HCT116 (cell line): ENCODE data around the gene ARHGAP1. TPM values are rescaled to one million over a fixed set of nuclear protein-coding genes. Genes with fewer than 3 reads are reported as not detected.

Experiments used
- ATAC-seq: fragments of 200-7000 bp; cut with Tn5 transposase; 2 replicates; pipeline ENCODE4 v1.9.1; 2020; ENCODE audit warnings: mild to moderate bottlenecking, moderate library complexity
- BruUV-seq: library from RNA; stranded (reverse); fragments of 400-500 nt; replicated peaks from 2 replicates; lab custom pipeline; 2021; lab: Mats Ljungman, UMichigan
- CTCF ChIA-PET: fragments of 300-600 bp; sonication (Branson Sonifier 250); formaldehyde crosslinking; loops from one replicate; lab custom pipeline; 2021; ENCODE audit warnings: antibody characterized with exemption; lab: Charles Lee
- POLR2A ChIA-PET: fragments of 300-600, 350-600 bp; sonication (Branson Sonifier 250); formaldehyde crosslinking; loops from one replicate; lab custom pipeline; 2021; ENCODE audit warnings: antibody characterized with exemption; lab: Charles Lee
- RAD21 ChIA-PET, 2 experiments: fragments of 300-600 bp; sonication (Branson Sonifier 250); formaldehyde crosslinking; loops; one replicate each; lab custom pipeline; 2023; ENCODE audit warnings: low total read pairs in 2 of 2; ENCODE audit not compliant: uncharacterized antibody in 2 of 2, unreplicated experiment in 2 of 2, low non-redundant PET in 1 of 2; lab: Charles Lee
- DNase-seq: peaks from one replicate; pipeline ENCODE4 v3.0.0-alpha.2; 2010; ENCODE audit warnings: low read depth, low spot score
- H2AFZ ChIP-seq: fragments of 200-600 bp; shearing (Covaris generic), sonication (generic); 2 replicates; pipeline ENCODE4 v1.6.1; 2017; ENCODE audit warnings: low read depth, mixed run types, mixed read lengths, antibody characterized with exemption, low read length; ENCODE audit not compliant: poor library complexity, severe bottlenecking
- H3K27ac ChIP-seq: 2 replicates; pipeline ENCODE4 v1.5.1; 2012; ENCODE audit warnings: low read depth, low read length
- H3K27me3 ChIP-seq: fragments of 200-600 bp; sonication (generic); 2 replicates; pipeline ENCODE4 v1.6.1; 2016; ENCODE audit warnings: mixed run types, low read length, mixed read lengths; ENCODE audit not compliant: insufficient read depth
- H3K36me3 ChIP-seq, 2 experiments: fragments of 200-500 bp in 1 of 2; fragments of 200-600 bp in 1 of 2; sonication (Bioruptor generic) in 1 of 2; sonication (generic) in 1 of 2; 2 replicates each; pipeline versions ENCODE4 v1.5.1 to v1.6.1; 2014 to 2016; ENCODE audit warnings: low read length in 2 of 2, inconsistent platforms in 1 of 2, mixed read lengths in 1 of 2, mixed run types in 1 of 2; ENCODE audit not compliant: insufficient read depth in 2 of 2, control insufficient read depth in 1 of 2
- H3K4me1 ChIP-seq, 2 experiments: fragments of 200-600 bp in 1 of 2; sonication (generic) in 1 of 2; 2 replicates each; pipeline versions ENCODE4 v1.5.1 to v1.6.1; 2012 to 2017; ENCODE audit warnings: low read length in 2 of 2, inconsistent platforms in 1 of 2, mild to moderate bottlenecking in 1 of 2, mixed read lengths in 1 of 2, mixed run types in 1 of 2, moderate library complexity in 1 of 2; ENCODE audit not compliant: insufficient read depth in 2 of 2, control insufficient read depth in 1 of 2
- H3K4me2 ChIP-seq: fragments of 200-600 bp; sonication (generic); 2 replicates; pipeline ENCODE4 v1.6.1; 2017; ENCODE audit warnings: mixed run types, low read length, mixed read lengths
- H3K4me3 ChIP-seq, 2 experiments: fragments of 200-600 bp in 1 of 2; sonication (generic) in 1 of 2; replicated peaks in 1 of 2; 2 replicates each; pipeline ENCODE4 v1.5.1; 2011 to 2016; ENCODE audit warnings: low read length in 2 of 2, control low read depth in 1 of 2, low read depth in 1 of 2, mild to moderate bottlenecking in 1 of 2, mixed read lengths in 1 of 2, mixed run types in 1 of 2
- H3K79me2 ChIP-seq: fragments of 200-600 bp; sonication (generic); 2 replicates; pipeline ENCODE4 v1.6.1; 2017; ENCODE audit warnings: mild to moderate bottlenecking, mixed run types, low read length, moderate library complexity, mixed read lengths; ENCODE audit not compliant: insufficient read depth
- H3K9ac ChIP-seq: fragments of 200-600 bp; sonication (generic); 2 replicates; pipeline ENCODE4 v1.6.1; 2016; ENCODE audit warnings: low read length, mixed read lengths
- H3K9me2 ChIP-seq: fragments of 200-600 bp; sonication (generic), shearing (Covaris generic); 2 replicates; pipeline ENCODE4 v1.6.1; 2017; ENCODE audit warnings: mixed run types, mild to moderate bottlenecking, moderate library complexity; ENCODE audit not compliant: insufficient read depth
- H3K9me3 ChIP-seq, 2 experiments: fragments of 200-500 bp in 1 of 2; fragments of 200-600 bp in 1 of 2; sonication (Bioruptor generic) in 1 of 2; sonication (generic) in 1 of 2; 2 replicates each; pipeline ENCODE4 v1.6.1; 2014 to 2017; ENCODE audit warnings: low read length in 2 of 2, mixed read lengths in 2 of 2, inconsistent platforms in 1 of 2, low read depth in 1 of 2, mild to moderate bottlenecking in 1 of 2, mixed run types in 1 of 2, moderate library complexity in 1 of 2; ENCODE audit not compliant: control insufficient read depth in 1 of 2, insufficient read depth in 1 of 2
- H4K20me1 ChIP-seq: fragments of 200-600 bp; sonication (generic), shearing (Covaris generic); 2 replicates; pipeline ENCODE4 v1.6.1; 2017; ENCODE audit warnings: mixed run types, mild to moderate bottlenecking, moderate library complexity; ENCODE audit not compliant: insufficient read depth
- EZH2 ChIP-seq: fragments of 200-600 bp; sonication (generic); IDR thresholded peaks from 2 replicates; pipeline ENCODE4 v1.6.1; 2017; ENCODE audit warnings: antibody characterized with exemption, mixed run types
- FOSL1 ChIP-seq: IDR thresholded peaks from 2 replicates; pipeline ENCODE4 v1.6.1; 2012; ENCODE audit warnings: low read depth
- JUND ChIP-seq: IDR thresholded peaks from 2 replicates; pipeline ENCODE4 v1.6.1; 2012
- POLR2A ChIP-seq: IDR thresholded peaks from 2 replicates; pipeline ENCODE4 v1.7.0; 2011; ENCODE audit warnings: borderline replicate concordance; ENCODE audit not compliant: insufficient read depth, insufficient read length; ENCODE audit errors: extremely low read depth
- RAD21 ChIP-seq: IDR thresholded peaks from 2 replicates; pipeline ENCODE4 v1.6.1; 2012; ENCODE audit warnings: low read depth, mild to moderate bottlenecking
- SP1 ChIP-seq: IDR thresholded peaks from 2 replicates; pipeline ENCODE4 v1.6.1; 2012; ENCODE audit warnings: low read depth
- intact Hi-C: fragments of 100-400 bp; cut with micrococcal nuclease; formaldehyde crosslinking; loops from 2 replicates; pipeline ENCODE4 v1.10.0; 2022
- total RNA-seq: library from RNA; stranded (reverse); gene quantifications from one replicate; pipeline ENCODE4 v1.2.1, GENCODE V29; 2021; ENCODE audit not compliant: unreplicated experiment
- TF ChIP-seq, protein P1 (sequence below), 3 experiments: fragments of 200-600 bp in 1 of 3; sonication (generic) in 1 of 3; IDR thresholded peaks in 2 of 3; conservative IDR thresholded peaks in 1 of 3; 2 replicates each; pipeline ENCODE4 v1.5.1; 2012 to 2017; ENCODE audit warnings: low read depth in 2 of 3, low read length in 2 of 3, antibody characterized with exemption in 1 of 3, borderline replicate concordance in 1 of 3, control low read depth in 1 of 3, mild to moderate bottlenecking in 1 of 3, mixed read lengths in 1 of 3, mixed run types in 1 of 3, moderate library complexity in 1 of 3; ENCODE audit not compliant: insufficient read depth in 1 of 3

The ARHGAP1 gene
- total RNA-seq, 1 experiment from 2014 or later: 36.9 TPM

GRCh38 chr11:46721286-46721685 lies 20.9 kb upstream of the ARHGAP1 start:
- H4K20me1 ChIP-seq: no peaks in the 10 kb centered on the region
- ChIA-PET POLR2A (no interaction called here), RAD21 (no interaction called here), CTCF (no interaction called here)
- intact Hi-C loops: no loop called here
- no peaks in the 10 kb centered on the region for H3K79me2 ChIP-seq
- no peak overlapping the region for H3K4me2 ChIP-seq
- ATAC-seq: no peak
- no peak overlapping the region for H3K9ac ChIP-seq
- TF ChIP-seq EZH2 (no peak), RAD21 (no peak), JUND (no peak), SP1 (no peak), POLR2A (no peak)
- TF ChIP-seq, protein P1, sequence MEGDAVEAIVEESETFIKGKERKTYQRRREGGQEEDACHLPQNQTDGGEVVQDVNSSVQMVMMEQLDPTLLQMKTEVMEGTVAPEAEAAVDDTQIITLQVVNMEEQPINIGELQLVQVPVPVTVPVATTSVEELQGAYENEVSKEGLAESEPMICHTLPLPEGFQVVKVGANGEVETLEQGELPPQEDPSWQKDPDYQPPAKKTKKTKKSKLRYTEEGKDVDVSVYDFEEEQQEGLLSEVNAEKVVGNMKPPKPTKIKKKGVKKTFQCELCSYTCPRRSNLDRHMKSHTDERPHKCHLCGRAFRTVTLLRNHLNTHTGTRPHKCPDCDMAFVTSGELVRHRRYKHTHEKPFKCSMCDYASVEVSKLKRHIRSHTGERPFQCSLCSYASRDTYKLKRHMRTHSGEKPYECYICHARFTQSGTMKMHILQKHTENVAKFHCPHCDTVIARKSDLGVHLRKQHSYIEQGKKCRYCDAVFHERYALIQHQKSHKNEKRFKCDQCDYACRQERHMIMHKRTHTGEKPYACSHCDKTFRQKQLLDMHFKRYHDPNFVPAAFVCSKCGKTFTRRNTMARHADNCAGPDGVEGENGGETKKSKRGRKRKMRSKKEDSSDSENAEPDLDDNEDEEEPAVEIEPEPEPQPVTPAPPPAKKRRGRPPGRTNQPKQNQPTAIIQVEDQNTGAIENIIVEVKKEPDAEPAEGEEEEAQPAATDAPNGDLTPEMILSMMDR (IDR thresholded peaks at IDR 0.05 in 2 of 3, conservative IDR thresholded peaks at IDR 0.05 in 1 of 3; ENCODE audit: borderline replicate concordance in 1 of 3, insufficient read depth in 1 of 3, low read depth in 2 of 3, low read length in 2 of 3): no peak
- no peak for DNase-seq
- H3K9me2 ChIP-seq: no peaks in the 10 kb centered on the region
- H3K9me3 ChIP-seq: no peaks in the 10 kb centered on the region
- H3K27ac ChIP-seq: no peak overlapping the region
- H3K4me3 ChIP-seq: no peak overlapping the region
- no TSS peak for BruUV-seq
- H3K4me1 ChIP-seq: peaks cover 5 to 10% of the 10 kb centered on the region in 2 experiments; a peak in 3 of 4 replicates
- H3K27me3 ChIP-seq: no peaks in the 10 kb centered on the region
- no peak overlapping the region for H2AFZ ChIP-seq
- H3K36me3 ChIP-seq: no peaks in the 10 kb centered on the region

- no peak for ATAC-seq
- no peak overlapping the region for H2AFZ ChIP-seq
- H3K4me2 ChIP-seq: no peak overlapping the region
- no peak for DNase-seq
- CTCF ChIA-PET: no interaction called here
- TF ChIP-seq FOSL1: no peak
- H3K4me3 ChIP-seq: no peak overlapping the region
- RAD21 ChIA-PET: no interaction called here
- H4K20me1 ChIP-seq: no peaks in the 10 kb centered on the region
- intact Hi-C loops: no loop called here
- POLR2A ChIA-PET: no interaction called here
- H3K27ac ChIP-seq: no peak overlapping the region
- no peaks in the 10 kb centered on the region for H3K9me2 ChIP-seq
- H3K36me3 ChIP-seq: no peaks in the 10 kb centered on the region
- H3K9me3 ChIP-seq: no peaks in the 10 kb centered on the region
- H3K27me3 ChIP-seq: no peaks in the 10 kb centered on the region
- H3K79me2 ChIP-seq: no peaks in the 10 kb centered on the region
- no peak overlapping the region for H3K9ac ChIP-seq
- H3K4me1 ChIP-seq: peaks cover 5 to 14% of the 10 kb centered on the region in 2 experiments; a peak in 3 of 4 replicates
- BruUV-seq: no TSS peak
These were observed 19.3 kb upstream of the ARHGAP1 start for GRCh38 chr11:46719543-46720218.
